ENCODE measurements around the gene SLC20A1. TPM values are rescaled to one million over a fixed set of nuclear protein-coding genes. Genes with fewer than 3 reads are reported as not detected.
A peak's percentile ranks its signal among the peaks of the same experiment; 100 is the strongest.
"Not testable (repeated sequence)": the region's sequence is repeated elsewhere in the genome, so short reads cannot be mapped to it uniquely, and the experiment has no call there.

The SLC20A1 gene
- total RNA-seq, 2 experiments from 2014 or later = 73.1 to 73.5 TPM

GRCh38 chr2:112612283-112612682 lies 33.5 kb upstream of the SLC20A1 start:
- intact Hi-C loops (cut with micrococcal nuclease); H3K36me3 Mint-ChIP-seq (ENCODE audit: low read depth); H3K27me3 Mint-ChIP-seq (ENCODE audit: low read depth); H3K4me3 Mint-ChIP-seq; H3K27ac Mint-ChIP-seq; DNase-seq; H3K4me1 Mint-ChIP-seq (ENCODE audit: low read depth); H3K9me3 Mint-ChIP-seq: not testable (repeated sequence)
- CTCF ChIA-PET = interaction anchor here (1.1 to 1.5 kb wide), 2 partner anchors 13 to 23 kb away, joined by 4 to 5 read pairs; no protein-coding TSS in a partner anchor

- intact Hi-C loops (cut with micrococcal nuclease) = no loop called here
- CTCF ChIA-PET = interaction anchor here (0.6 kb wide), 1 partner anchor 464 kb away, joined by 3 read pairs; no protein-coding TSS in a partner anchor
- Mint-ChIP-seq H3K4me3 (no peak overlapping the region), H3K27ac (no peak overlapping the region), H3K27me3 (ENCODE audit: low read depth) (no peaks in the 10 kb centered on the region), H3K9me3 (no peaks in the 10 kb centered on the region), H3K4me1 (ENCODE audit: low read depth) (no peaks in the 10 kb centered on the region), H3K36me3 (ENCODE audit: low read depth) (no peaks in the 10 kb centered on the region)
- no peak for DNase-seq
Measured at GRCh38 chr2:112614201-112614840, 31.4 kb upstream of the SLC20A1 start.

- Mint-ChIP-seq H3K4me3 (no peak overlapping the region), H3K36me3 (ENCODE audit: low read depth) (no peaks in the 10 kb centered on the region), H3K4me1 (ENCODE audit: low read depth) (no peaks in the 10 kb centered on the region), H3K27ac (no peak overlapping the region), H3K9me3 (no peaks in the 10 kb centered on the region), H3K27me3 (ENCODE audit: low read depth) (no peaks in the 10 kb centered on the region)
- DNase-seq = no peak
- intact Hi-C loops (cut with micrococcal nuclease) = no loop called here
- CTCF ChIA-PET = interaction anchor here (0.6 kb wide), 1 partner anchor 464 kb away, joined by 3 read pairs; no protein-coding TSS in a partner anchor
Measured at GRCh38 chr2:112615051-112615450, 30.7 kb upstream of the SLC20A1 start.

GRCh38 chr2:112615798-112616197 lies 29.9 kb upstream of the SLC20A1 start:
- CTCF ChIA-PET; H3K27me3 Mint-ChIP-seq (ENCODE audit: low read depth); intact Hi-C loops (cut with micrococcal nuclease); H3K36me3 Mint-ChIP-seq (ENCODE audit: low read depth); DNase-seq; H3K4me1 Mint-ChIP-seq (ENCODE audit: low read depth); H3K9me3 Mint-ChIP-seq; H3K4me3 Mint-ChIP-seq; H3K27ac Mint-ChIP-seq: not testable (repeated sequence)

GRCh38 chr2:112618383-112618782 lies 27.4 kb upstream of the SLC20A1 start:
- Mint-ChIP-seq H3K4me1 (ENCODE audit: low read depth) (no peaks in the 10 kb centered on the region), H3K4me3 (no peak overlapping the region), H3K36me3 (ENCODE audit: low read depth) (no peaks in the 10 kb centered on the region), H3K27ac (no peak overlapping the region), H3K9me3 (no peaks in the 10 kb centered on the region), H3K27me3 (ENCODE audit: low read depth) (no peaks in the 10 kb centered on the region)
- CTCF ChIA-PET = interaction anchor here (0.6 kb wide), 1 partner anchor 344 kb away, joined by 3 read pairs; no protein-coding TSS in a partner anchor
- intact Hi-C loops (cut with micrococcal nuclease) = no loop called here
- DNase-seq = no peak

GRCh38 chr2:112621790-112622527 lies 23.8 kb upstream of the SLC20A1 start:
- CTCF ChIA-PET = interaction anchor here (1.6 to 6.6 kb wide), 3 partner anchors 22 to 105 kb away, joined by 6 to 160 read pairs (median 13); no protein-coding TSS in a partner anchor
- H3K36me3 Mint-ChIP-seq (ENCODE audit: low read depth) = no peaks in the 10 kb centered on the region
- H3K27ac Mint-ChIP-seq = no peak overlapping the region
- H3K27me3 Mint-ChIP-seq (ENCODE audit: low read depth) = no peaks in the 10 kb centered on the region
- H3K9me3 Mint-ChIP-seq = no peaks in the 10 kb centered on the region
- H3K4me3 Mint-ChIP-seq = no peak overlapping the region
- DNase-seq = no peak
- peaks cover 25% of the 10 kb centered on the region for H3K4me1 Mint-ChIP-seq (ENCODE audit: low read depth)
- intact Hi-C loops (cut with micrococcal nuclease) = no loop called here

- Mint-ChIP-seq H3K9me3 (no peaks in the 10 kb centered on the region), H3K27ac (no peak overlapping the region), H3K27me3 (ENCODE audit: low read depth) (no peaks in the 10 kb centered on the region), H3K36me3 (ENCODE audit: low read depth) (no peaks in the 10 kb centered on the region), H3K4me3 (no peak overlapping the region), H3K4me1 (ENCODE audit: low read depth) (peaks cover 30% of the 10 kb centered on the region)
- no peak for DNase-seq
- CTCF ChIA-PET = interaction anchor here (6.6 kb wide), 1 partner anchor 105 kb away, joined by 160 read pairs; no protein-coding TSS in a partner anchor
- intact Hi-C loops (cut with micrococcal nuclease) = no loop called here
Measured at GRCh38 chr2:112622528-112622849, 23.2 kb upstream of the SLC20A1 start.

GRCh38 chr2:112623913-112624777 lies 21.6 kb upstream of the SLC20A1 start:
- Mint-ChIP-seq H3K9me3 (no peaks in the 10 kb centered on the region), H3K27ac (peak overlapping the region; percentile 53), H3K27me3 (ENCODE audit: low read depth) (no peaks in the 10 kb centered on the region), H3K4me1 (ENCODE audit: low read depth) (peaks cover 40% of the 10 kb centered on the region), H3K36me3 (ENCODE audit: low read depth) (no peaks in the 10 kb centered on the region), H3K4me3 (no peak overlapping the region)
- intact Hi-C loops (cut with micrococcal nuclease) = loop anchor here (1.0 kb wide), 1 partner anchor 40 kb away; the partner anchor contains the start of gene CHCHD5
- CTCF ChIA-PET = interaction anchor here (0.5 to 13.4 kb wide), 12 partner anchors 11 to 1780 kb away, joined by 3 to 160 read pairs (median 5); partner anchors contain the start of gene SLC20A1
- DNase-seq = peak; percentile 92

GRCh38 chr2:112625474-112626114 lies 20.1 kb upstream of the SLC20A1 start:
- DNase-seq = no peak

GRCh38 chr2:112626604-112627059 lies 19.1 kb upstream of the SLC20A1 start:
- DNase-seq = peak; percentile 77
- H3K4me1 Mint-ChIP-seq (ENCODE audit: low read depth) = peaks cover 63% of the 10 kb centered on the region
- intact Hi-C loops (cut with micrococcal nuclease) = loop anchor here (1.0 kb wide), 4 partner anchors 19 to 100 kb away; partner anchors contain the start of gene SLC20A1
- peak overlapping the region; percentile 47 for H3K4me3 Mint-ChIP-seq
- peak overlapping the region; percentile 76 for H3K27ac Mint-ChIP-seq
- CTCF ChIA-PET = interaction anchor here (0.6 to 13.4 kb wide), 21 partner anchors 9 to 583 kb away, joined by 3 to 160 read pairs (median 4); partner anchors contain the start of genes CHCHD5 and SLC20A1
- no peaks in the 10 kb centered on the region for H3K9me3 Mint-ChIP-seq
- H3K36me3 Mint-ChIP-seq (ENCODE audit: low read depth) = no peaks in the 10 kb centered on the region
- H3K27me3 Mint-ChIP-seq (ENCODE audit: low read depth) = no peaks in the 10 kb centered on the region

More at GRCh38 chr2:112625474-112626114, 20.1 kb upstream of the SLC20A1 start:
- H3K27ac Mint-ChIP-seq = no peak overlapping the region
- CTCF ChIA-PET = interaction anchor here (0.6 to 13.4 kb wide), 18 partner anchors 12 to 581 kb away, joined by 3 to 160 read pairs (median 5); partner anchors contain the start of gene SLC20A1
- H3K4me1 Mint-ChIP-seq (ENCODE audit: low read depth) = peaks cover 54% of the 10 kb centered on the region
- H3K4me3 Mint-ChIP-seq = no peak overlapping the region
- no peaks in the 10 kb centered on the region for H3K27me3 Mint-ChIP-seq (ENCODE audit: low read depth)
- H3K9me3 Mint-ChIP-seq = no peaks in the 10 kb centered on the region
- intact Hi-C loops (cut with micrococcal nuclease) = loop anchor here (1.0 kb wide), 4 partner anchors 20 to 101 kb away; partner anchors contain the start of gene SLC20A1
- no peaks in the 10 kb centered on the region for H3K36me3 Mint-ChIP-seq (ENCODE audit: low read depth)

All from activated naive CD4-positive, alpha-beta T cell treated with anti-CD3 and anti-CD28 coated beads for 36 hours (primary cell).